ENCODE measurements around the gene ARHGEF16.

The ARHGEF16 gene

DNA sequence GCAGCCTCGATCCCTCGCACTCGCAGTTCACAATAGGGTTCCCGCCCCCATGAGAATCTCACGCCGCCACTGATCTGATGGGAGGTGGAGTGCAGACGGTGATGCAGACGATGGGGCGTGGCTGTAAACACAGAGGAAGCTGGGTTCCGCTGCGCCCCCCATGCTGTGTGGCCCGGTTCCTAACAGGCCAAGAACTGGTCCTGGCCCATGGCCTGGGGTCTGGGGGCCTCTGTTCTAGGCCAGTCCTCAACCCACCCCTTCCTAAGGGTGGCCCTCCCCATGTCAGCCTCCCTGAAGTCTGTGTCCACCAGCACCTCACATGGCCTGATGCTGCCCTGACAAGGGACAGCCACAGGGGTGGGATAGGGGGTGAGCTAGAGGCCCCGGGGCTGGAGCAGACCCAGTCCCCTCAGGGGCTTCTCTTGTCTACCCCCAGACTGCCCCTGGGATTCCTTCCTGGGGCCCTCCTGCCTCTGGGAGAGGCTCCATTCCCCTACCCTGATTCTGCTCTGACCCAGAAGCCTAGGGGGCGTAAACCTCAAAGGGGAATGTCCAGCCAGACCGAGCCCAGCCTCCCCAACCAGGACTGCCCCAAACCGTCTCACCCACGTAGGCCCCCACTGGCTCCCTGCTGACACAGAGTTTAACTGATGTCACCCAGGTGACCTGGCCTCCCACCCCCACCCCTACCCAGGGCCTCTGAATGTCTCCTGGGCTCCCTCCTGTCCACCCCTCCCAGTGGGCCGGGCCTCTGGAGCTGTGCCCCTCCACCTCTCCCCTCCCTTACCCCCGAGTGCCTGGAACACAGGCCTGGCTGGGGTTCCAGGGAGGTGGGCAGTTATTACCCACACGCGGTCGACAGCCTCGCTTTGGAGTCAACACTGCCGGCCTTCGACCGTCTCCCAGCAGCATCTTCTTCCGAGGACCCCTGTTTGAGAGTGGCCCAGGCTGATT lies 14.8 kb upstream of the ARHGEF16 start:
- DNase-seq, result no peak

DNA sequence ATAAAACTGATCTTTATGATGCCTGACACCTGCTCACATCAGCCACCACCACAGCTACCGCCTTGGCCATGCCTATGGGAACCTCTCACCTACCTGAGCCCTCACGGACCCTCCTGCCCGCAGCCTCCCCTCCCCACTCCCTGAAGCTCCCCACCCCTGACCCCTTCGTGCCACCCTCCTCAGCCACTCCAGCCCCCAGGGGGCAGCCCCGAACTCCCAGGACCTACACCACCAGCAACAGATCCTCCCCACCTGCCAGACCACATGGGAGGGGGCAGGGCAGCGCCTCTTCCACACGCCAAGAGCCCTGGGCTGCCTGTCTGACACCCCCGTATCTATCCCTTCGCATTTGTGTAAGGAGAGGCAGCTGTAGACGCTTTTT lies 14.2 kb upstream of the ARHGEF16 start:
- no peak for DNase-seq

DNA sequence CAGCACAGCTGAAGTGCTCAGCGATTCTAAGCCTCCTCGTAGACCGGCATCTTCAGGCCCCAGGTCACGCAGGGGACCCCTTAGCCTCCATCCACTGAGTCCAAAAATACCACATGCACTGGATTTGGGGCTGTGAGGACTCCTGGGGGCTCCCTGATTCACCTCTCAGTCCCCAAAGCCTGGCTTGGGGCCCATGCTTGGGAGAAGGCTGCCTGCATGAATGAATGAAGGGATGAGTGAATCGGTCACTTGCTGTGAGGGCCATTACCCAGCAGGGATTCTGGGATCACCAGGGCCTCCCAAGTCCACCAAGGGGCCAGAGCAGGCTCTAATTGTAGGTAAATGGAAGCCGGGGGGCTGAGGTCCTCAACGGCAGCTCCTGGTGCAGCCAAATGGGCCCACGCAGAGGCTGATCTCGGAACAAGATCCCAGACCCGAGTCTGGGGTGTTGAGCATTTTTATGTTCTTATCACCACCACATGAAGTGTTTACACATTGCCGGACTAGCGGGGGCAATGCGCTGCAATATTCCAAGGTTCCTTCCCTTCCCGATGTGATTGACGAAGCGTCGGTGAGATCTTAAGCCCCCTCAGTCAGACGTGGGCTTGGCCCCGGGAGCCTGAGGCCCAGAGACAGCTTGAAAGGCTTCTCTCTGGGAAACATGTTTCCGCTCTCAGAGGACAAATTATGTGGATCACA lies 13.6 kb upstream of the ARHGEF16 start:
- DNase-seq, result no peak

DNA sequence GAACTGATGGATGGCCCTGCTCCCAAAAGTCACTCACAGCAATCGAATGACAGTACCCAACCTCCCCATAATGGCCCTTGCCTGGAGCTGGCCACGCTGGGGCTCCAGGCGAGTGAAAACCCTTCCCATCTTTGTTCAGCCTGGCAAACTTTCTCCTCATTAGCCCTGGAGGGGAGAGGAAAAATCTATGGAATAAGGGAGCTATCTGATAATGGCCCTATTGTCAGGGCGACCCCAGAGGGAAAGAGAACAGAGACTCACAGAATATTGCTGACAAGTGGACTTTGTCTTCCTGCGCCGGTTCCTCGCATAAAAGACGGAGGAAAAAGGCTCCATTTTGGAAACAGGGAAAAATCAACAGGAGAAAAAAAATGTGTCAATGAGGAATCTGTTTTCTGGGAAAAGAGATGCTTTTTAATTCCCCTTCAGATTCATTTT lies 13.0 kb upstream of the ARHGEF16 start:
- no peak for DNase-seq

DNA sequence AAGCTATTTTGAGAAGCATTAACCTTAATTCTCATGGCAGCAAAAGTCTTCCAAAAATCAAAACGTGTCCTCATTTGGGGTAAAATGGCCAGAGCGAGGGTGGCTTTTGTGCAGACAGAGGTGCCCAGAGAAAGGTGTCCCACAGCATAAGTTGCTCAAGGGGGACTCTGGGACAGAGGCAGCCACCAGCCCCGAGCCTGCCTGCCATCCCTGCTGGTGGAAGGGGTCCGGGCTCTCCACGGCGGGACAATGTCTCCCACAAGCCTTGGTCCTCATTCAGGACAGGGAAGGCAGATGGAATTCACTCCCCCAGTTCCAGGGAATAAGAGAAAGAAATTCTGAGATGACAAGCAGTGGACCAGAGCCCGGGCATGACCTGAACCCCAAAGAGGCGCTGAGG lies 12.6 kb upstream of the ARHGEF16 start:
- no peak for DNase-seq

DNA sequence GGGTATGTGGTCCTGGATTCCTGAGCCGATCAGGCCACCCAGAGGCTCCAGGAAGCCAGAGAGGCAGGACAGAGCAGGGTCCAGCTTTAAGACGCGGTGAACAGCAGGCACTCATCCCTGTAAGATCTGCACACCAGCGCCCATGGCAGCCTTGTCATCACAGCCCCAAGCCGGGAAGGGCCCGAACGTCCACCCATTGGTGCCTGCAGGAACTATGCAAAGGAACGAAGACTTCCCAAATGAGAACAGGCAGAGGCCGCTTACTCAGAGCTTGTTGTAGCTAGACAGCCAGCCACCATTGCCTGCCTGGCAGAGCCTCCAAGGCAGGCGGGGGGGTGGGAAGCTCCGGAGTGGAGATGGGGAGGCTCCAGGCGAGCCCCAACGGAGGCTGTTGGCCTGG lies 12.1 kb upstream of the ARHGEF16 start:
- DNase-seq, result no peak

DNA sequence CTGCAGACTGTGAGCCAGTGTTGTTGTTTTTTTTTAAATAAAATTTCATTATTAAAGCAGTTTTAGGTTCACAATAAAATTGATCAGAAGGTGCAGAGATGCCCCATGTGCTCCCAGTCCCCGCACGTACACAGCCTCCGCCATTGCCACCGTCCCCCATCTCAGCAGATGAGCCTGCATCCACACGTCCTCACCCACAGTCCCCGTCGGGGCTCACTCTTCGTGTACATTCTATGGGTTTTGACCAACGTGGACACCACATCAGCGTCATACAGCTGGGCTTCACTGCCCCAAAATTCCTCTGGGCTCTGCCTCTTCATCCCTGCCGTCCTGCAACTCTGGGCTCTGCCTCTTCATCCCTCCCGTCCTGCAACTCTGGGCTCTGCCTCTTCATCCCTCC lies 11.6 kb upstream of the ARHGEF16 start:
- no peak for DNase-seq

DNA sequence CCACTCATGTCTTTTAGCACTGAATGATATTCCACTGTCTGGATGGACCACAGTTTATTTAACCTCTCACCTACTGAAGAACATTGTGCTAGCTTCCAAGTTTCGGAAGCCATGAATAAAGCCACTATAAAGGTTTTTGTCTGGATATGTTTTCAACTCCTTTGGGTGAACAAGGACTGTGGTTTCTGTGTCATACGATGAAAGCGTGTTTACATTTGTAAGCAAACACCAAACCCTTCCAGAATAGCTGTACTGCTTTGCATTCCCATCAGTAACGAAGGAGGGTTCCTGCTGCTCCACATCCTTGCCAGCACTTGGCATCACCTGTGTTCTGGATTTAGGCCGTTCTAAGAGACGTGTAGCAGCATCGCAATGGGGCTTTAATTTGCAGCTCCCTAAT lies 10.7 kb upstream of the ARHGEF16 start:
- no peak for DNase-seq

DNA sequence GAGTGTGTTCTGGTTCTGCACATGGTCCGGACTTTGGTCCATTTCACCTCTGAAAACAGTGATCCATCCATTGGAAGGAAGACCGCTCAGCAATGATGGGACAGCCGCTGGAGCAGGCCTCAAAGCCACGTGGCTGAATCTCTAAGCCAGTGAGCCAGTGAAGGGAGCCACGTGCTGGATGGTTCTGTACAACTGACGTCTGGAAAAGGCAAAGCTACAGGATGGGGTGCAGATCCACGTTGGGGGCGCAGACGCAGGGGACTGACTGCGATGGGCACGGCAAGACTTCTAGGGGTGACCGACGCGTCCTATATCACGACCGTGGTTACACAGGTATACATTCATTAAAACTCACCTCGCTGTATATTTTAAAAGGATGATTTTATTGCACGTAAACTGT lies 10.2 kb upstream of the ARHGEF16 start:
- no peak for DNase-seq

DNA sequence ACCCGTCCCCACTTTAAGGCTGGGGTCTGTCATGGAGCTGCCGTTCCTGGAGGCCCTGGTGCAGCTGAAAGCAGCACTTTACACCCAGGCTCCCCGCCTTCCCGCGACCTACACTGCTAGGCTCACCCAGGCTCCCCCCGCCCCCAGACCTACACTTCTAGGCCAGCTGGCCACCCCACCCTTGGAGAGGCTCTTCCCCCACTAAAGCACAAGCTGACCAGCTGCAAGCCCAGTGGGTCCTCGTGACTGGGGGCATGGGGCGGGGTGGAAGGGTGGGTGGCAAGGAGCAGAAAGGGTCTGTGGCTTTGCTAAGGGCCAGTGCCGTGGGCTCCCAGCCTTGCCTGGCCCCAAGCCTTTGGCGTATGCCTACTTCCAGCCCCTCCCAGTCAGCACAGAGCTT lies 9.7 kb upstream of the ARHGEF16 start:
- DNase-seq, result no peak

DNA sequence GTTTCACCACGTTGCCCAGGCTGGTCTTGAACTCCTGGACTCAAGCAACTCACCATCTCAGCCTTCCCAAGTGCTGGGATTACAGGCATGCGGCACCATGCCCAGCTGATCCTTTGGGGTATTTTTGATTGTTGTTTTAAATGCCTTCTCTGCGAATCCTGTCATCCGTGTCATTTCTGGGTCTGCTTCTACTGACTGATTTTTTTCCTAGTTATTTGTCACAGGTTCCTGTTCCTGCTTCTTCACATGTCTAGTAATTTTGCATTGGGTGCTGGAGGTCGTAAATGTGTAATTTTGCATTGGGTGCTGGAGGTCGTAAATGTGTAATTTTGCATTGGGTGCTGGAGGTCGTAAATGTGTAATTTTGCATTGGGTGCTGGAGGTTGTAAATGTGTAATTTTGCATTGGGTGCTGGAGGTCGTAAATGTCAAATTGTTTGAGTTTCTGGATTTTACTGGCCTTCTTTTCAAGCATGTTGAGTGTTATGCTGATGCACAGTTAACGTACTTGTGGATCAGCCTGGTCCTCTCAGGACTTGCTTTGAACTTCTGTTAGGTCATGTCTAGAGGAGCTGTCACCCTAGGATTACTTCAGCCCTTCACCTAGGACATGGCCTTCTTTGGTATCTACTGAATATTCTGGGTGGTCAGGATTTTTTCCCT lies 4.1 kb upstream of the ARHGEF16 start:
- no peak for DNase-seq

DNA sequence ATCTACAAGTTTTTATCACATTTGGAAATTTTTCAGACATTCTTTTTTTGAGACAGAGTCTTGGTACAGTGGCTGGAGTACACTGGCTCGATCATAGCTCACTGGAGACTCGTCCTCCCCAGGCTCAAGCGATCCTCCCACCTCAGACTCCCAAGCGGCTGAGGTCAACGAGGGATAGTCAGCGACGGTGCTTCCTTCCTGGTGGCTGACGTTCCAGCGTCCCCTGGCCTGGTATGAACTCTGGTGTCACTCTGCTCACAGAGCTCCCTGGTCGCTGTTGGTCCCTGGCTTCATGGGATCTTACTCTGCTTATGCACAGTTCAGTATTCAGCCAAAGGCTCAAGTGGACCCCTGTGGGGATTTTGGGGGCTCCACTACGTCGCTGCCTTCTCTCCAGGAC lies 3.5 kb upstream of the ARHGEF16 start:
- no peak for DNase-seq

DNA sequence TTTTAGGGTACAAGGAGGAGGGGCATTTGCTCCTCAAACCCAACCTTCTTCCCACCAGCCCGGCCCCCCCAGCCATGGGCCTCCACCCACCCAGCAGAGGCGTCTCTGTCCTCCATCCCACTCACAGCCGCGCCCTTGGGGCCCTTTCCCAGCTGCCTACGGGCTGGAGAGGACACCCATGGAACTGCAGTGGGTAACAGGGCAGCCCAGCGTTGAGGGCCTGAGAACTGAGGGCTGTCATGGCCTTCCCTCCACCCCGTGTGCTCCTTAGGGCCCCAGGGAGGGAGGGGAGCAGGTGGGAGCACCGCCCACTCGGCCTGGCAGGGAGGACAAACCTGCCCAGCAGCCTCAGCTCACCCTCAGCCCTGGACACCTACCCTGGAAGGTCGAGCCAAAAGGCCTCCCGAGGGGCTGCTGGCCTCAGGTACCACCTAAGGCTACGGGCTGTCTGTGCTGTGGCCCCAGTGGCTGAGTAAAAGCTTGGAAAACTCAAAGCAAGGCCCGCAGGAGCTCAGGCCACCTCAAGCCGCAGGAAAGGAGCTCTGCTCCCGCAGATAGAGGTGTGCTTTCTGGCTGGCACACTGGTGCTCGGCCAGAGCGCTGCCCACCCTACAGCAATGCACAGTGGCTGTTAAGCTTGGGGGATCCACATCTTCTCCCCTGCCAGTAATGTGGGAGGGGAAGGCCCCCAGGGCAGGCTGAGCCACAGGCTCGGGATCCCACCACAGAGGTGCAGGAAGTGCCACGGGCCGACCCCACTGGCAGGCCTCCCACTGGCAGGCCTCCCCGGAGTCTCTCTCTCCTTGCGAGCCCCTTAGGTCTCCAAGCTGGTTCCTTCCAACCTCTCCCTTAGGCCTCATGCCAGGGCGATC lies 2.2 kb upstream of the ARHGEF16 start:
- no peak for DNase-seq

DNA sequence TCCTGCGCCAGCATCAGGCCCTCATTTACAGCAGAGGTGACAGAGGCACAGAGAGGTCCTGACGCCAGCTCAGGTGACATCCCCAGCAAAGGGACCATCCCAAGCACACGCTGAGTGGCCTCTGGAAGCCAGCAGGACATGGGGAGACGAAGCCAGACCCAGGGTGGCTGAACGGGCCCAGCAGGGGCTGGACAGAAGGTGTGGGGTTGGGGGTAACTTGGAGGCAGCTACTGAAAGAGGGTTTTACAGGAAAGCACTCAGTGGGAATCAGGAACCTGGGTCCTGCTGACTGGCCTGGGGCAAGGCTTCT lies 1.6 kb upstream of the ARHGEF16 start:
- no peak for DNase-seq

DNA sequence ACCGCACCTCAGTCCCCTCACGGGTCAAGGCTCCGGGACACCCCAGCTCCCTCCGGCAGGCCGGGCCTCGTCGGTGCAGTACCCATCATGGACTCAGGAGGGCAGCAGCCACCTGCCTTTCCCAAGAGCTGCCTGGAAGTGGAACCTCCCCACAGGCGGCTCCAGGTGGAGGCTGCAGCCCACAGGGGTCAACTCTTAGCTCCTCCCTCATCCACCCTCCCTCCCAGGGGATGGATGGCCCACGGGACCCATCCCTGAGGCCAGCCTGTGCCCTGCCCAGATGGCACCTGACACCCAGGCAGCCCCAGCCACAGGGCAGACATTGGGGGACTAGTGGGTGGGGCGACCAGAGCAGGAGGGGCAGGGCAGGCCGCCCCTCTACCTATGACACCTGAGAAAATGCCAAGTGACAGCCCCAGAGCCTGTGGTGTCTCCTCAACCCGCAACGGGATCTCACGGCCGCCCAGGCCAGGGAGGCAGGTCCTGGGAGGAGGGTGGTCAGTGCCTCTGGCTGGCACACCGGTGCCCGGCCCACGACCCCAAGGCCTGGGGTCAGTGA lies 1.2 kb upstream of the ARHGEF16 start:
- DNase-seq, result peak; percentile 49

DNA sequence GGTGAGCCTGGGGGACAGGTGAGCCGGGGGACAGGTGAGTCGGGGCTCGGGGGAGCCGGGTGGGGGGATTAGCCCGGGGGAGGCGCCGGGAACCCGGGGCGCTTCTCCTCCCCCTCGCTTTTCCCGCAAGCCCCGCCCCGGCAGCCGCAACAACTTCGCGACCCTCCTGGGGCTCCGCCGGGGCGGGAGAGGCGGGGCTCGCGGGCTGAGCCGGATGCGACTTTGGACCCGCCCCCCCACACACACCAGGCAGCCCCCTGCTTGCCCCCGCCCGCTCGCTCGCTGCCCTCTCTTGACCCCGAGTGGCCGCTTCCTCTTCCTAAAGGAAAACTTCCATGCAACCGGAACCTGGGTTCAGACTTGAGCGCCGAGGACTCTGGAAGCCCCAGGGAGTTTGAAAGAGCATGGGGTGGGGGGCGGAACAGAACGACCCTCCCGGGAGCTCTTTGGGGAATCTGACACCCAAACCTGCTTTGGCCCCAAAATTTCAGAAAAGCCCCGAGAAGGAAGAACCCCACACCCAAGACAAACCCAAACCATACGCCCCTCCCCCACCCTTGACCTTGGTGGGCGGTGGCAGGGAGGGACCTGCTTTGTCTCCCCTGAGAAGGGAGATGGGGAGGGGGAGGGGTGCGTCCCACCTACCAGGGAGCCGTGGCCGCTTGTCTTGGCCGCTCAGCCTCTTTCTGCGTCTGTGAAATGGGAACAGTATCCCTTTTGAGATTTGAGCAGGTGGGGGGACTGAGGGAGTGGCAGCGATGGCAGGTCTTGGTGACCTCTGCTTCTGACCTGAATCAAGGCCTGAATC lies 550 bp downstream of the ARHGEF16 start:
- peak; percentile 48 for DNase-seq

DNA sequence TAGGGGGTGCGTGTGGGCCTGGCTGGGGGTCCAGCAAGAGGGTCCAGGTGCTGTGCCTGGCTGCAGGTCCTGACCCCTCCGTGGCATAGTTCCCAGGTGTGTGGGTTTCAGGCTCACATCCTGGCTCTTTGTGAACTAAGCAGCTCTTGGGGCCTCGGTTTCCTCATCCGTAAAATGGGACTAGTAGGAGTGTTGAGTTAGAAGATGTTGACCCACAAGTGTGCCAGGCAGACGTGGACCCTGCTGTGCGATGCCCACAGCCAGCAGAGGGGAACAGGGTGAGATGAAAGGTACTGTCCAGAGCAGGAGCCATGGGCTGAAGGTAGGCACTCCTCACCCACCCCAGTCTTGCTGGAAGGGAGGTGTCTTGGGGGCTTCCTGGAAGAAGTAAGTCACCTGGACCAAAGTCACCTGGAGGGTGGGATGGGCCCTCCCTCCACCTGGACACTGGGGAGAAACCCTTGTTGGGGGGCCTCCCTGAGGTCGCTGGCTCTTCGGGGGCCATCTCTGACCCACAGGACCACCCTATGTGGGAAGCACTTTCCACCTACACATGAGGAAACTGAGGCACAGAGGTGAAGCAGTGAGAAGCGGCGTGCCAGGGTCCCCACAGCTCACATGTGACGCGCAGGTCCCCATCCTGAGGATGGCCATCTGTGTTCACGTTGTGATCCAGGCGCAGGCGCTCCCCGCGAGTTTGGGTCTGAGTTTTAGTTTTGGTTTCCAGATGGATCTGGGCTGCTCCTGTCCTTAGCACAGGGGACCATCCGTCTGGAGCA lies 1.4 kb downstream of the ARHGEF16 start:
- no peak for DNase-seq

DNA sequence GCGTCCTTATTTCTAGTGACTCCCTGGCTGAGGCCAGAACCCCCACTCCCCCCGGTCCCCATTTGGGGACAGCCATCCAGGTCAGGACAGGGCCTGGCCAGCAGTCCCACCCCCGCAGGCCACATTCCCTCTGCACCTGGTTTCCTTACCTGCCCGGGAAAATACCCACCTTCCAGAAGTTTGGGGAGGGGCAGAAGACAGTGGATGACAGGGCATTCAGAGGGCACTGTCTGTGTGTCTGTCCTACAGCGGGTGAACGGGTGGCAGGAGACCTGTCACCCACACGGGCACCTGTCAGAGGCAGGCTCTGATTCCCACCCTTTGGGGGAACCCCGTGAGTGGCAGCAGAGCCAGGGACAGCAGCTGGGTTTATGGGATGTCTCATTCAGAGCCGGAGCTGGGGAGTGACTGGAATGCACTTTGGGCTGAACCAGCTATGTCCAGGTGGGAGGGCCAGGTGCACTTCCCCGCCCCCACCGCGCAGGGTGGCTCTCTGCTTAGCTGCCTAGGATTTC lies 2.0 kb downstream of the ARHGEF16 start:
- no peak for DNase-seq

DNA sequence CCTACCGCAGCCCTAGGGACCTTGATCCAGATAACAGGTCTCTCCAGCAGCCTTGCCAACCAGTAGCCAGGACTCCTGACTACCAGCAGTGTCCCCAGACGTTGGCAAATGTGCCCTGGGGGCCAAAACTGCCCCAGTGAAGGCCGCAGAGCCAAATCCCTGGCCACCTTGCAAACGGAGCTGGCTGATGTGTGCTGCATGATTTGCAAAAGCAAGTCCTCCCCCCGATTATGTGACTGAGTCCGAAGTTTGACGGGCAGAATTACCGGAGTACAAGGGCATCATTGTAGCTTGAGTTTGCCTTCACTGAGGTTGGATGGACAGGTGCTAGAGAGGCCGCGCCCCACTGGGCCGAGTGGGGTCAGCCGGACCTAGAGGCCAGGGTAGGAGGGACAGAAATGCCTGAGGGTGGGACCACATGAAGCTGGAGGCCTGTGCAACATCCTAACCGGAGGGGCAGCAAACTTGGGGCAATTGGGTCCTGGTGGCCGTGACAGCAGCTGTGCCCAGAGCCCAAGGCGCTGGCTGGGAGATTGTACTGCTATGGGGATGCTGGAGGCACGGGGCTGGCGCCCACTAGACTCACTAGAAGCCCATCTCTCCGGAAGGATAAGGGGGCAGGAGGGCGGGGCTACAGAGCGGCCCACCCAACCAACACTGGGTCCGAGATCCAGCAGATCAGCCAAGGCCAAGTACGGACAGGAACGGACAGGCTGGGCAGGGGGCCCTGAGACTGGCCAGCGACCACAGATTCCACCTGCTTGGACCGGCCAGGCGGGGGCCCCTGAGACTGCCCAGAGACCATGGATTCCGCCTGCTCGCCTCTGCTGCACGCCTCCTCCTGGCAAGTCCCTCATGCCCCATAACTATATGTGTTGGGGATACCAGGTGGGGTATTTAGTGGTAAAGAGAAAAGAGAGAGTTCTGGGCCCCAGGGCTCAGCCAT lies 2.8 kb downstream of the ARHGEF16 start:
- DNase-seq, result no peak
